B cell (primary cell): ENCODE results near the gene CANX. TPM values are rescaled to one million over a fixed set of nuclear protein-coding genes. Genes with fewer than 3 reads are reported as not detected.

ENCODE experiments used
- ATAC-seq: fragments of 200-7000 bp; cut with Tn5 transposase; one replicate; pipeline ENCODE4 v1.10.0; 2021; ENCODE audit warnings: low read depth, mild to moderate bottlenecking, moderate number of reproducible peaks, moderate library complexity
- CTCF ChIA-PET: fragments of 350-600 bp; sonication (Branson Sonifier 250); formaldehyde crosslinking; loops from one replicate; lab custom pipeline; 2021; ENCODE audit warnings: antibody characterized with exemption, inconsistent platforms; lab: Charles Lee
- POLR2A ChIA-PET: fragments of 350-600 bp; sonication (Branson Sonifier 250); formaldehyde crosslinking; loops from one replicate; lab custom pipeline; 2021; ENCODE audit warnings: antibody characterized with exemption; lab: Charles Lee
- DNase-seq: peaks from one replicate; pipeline ENCODE4 v3.0.0; 2013
- H2AFZ ChIP-seq: 2 replicates; pipeline ENCODE4 v1.6.1; 2012; ENCODE audit warnings: mild to moderate bottlenecking, low read depth, low read length; ENCODE audit not compliant: insufficient read depth, poor library complexity, severe bottlenecking
- H3K27ac ChIP-seq, 2 donors: 1 replicate in 1 of 2; 2 replicates in 1 of 2; pipeline ENCODE4 v1.5.1; 2012 to 2013; ENCODE audit warnings: low read length in 2 of 2, mild to moderate bottlenecking in 2 of 2, moderate library complexity in 1 of 2
- H3K27me3 ChIP-seq, 4 experiments: fragments of 200-600 bp in 1 of 4; sonication (generic) in 1 of 4; replicated peaks in 1 of 4; 1 replicate in 2 of 4; 2 replicates in 2 of 4; pipeline versions ENCODE4 v1.6.1 to v1.7.0; 2013 to 2016; ENCODE audit warnings: low read length in 3 of 4, mild to moderate bottlenecking in 2 of 4, mixed read lengths in 1 of 4, moderate library complexity in 1 of 4; ENCODE audit not compliant: insufficient read depth in 4 of 4, control insufficient read depth in 3 of 4; ENCODE audit errors: control extremely low read depth in 1 of 4
- H3K36me3 ChIP-seq, 2 experiments: replicated peaks in 1 of 2; 1 replicate in 1 of 2; 2 replicates in 1 of 2; pipeline versions ENCODE4 v1.6.1 to v1.7.1; 2013; ENCODE audit warnings: low read length in 1 of 2; ENCODE audit not compliant: insufficient read depth in 2 of 2, control insufficient read depth in 1 of 2; ENCODE audit errors: control extremely low read depth in 1 of 2, extremely low read depth in 1 of 2
- H3K4me1 ChIP-seq, 2 donors: fragments of 200-600 bp in 1 of 2; sonication (generic) in 1 of 2; 1 replicate in 1 of 2; 2 replicates in 1 of 2; pipeline versions ENCODE4 v1.5.1 to v1.6.1; 2013 to 2017; ENCODE audit warnings: low read length in 2 of 2; ENCODE audit not compliant: control insufficient read depth in 2 of 2, insufficient read depth in 2 of 2
- H3K4me2 ChIP-seq: replicated peaks from 2 replicates; pipeline ENCODE3; 2012; ENCODE audit warnings: mild to moderate bottlenecking, low read depth, low read length; ENCODE audit not compliant: poor library complexity, severe bottlenecking
- H3K4me3 ChIP-seq, 5 experiments: fragments of 200-600 bp in 1 of 5; sonication (generic) in 1 of 5; 1 replicate in 3 of 5; 2 replicates in 2 of 5; pipeline versions ENCODE4 v1.5.1 to v1.7.0; 2011 to 2016; ENCODE audit warnings: low read length in 4 of 5, mild to moderate bottlenecking in 4 of 5, low read depth in 2 of 5, control low read depth in 1 of 5, moderate library complexity in 1 of 5; ENCODE audit not compliant: insufficient read depth in 1 of 5; ENCODE audit errors: control extremely low read depth in 1 of 5, extremely low read depth in 1 of 5
- H3K79me2 ChIP-seq: fragments of 200-600 bp; sonication (generic); one replicate; pipeline ENCODE4 v1.6.0; 2016; ENCODE audit warnings: low read length; ENCODE audit not compliant: control insufficient read depth, insufficient read depth
- H3K9ac ChIP-seq: fragments of 200-600 bp; sonication (generic); 2 replicates; pipeline ENCODE4 v1.6.1; 2017; ENCODE audit warnings: mild to moderate bottlenecking, low read length, moderate library complexity
- H3K9me3 ChIP-seq, 3 donors: one replicate each; pipeline versions ENCODE4 v1.6.1 to v1.7.1; 2013; ENCODE audit warnings: low read length in 2 of 3; ENCODE audit not compliant: control insufficient read depth in 2 of 3, insufficient read depth in 1 of 3; ENCODE audit errors: control extremely low read depth in 1 of 3
- H4K20me1 ChIP-seq: 2 replicates; pipeline ENCODE4 v1.6.0; 2012; ENCODE audit warnings: mild to moderate bottlenecking, low read length; ENCODE audit not compliant: insufficient read depth, control insufficient read depth, poor library complexity, severe bottlenecking
- H3K27ac Mint-ChIP-seq: one replicate; pipeline ENCODE4 v1.8.0; 2021; ENCODE audit warnings: mixed read lengths
- H3K27me3 Mint-ChIP-seq: one replicate; pipeline ENCODE4 v1.8.0; 2021; ENCODE audit warnings: mixed read lengths
- H3K4me1 Mint-ChIP-seq: one replicate; pipeline ENCODE4 v1.8.0; 2021; ENCODE audit warnings: mixed read lengths
- H3K4me3 Mint-ChIP-seq: one replicate; pipeline ENCODE4 v1.8.0; 2021; ENCODE audit warnings: mixed read lengths
- H3K9me3 Mint-ChIP-seq: one replicate; pipeline ENCODE4 v1.8.0; 2022; ENCODE audit warnings: mixed read lengths; ENCODE audit not compliant: insufficient read depth
- EZH2 ChIP-seq: IDR thresholded peaks from 2 replicates; pipeline ENCODE4 v1.6.1; 2012; ENCODE audit warnings: borderline replicate concordance, low read depth, mild to moderate bottlenecking, moderate library complexity, low read length; ENCODE audit not compliant: insufficient read depth, poor library complexity, severe bottlenecking
- WGBS: methylation state at CpG from one replicate; pipeline ENCODE4 v1.1.5; 2013; ENCODE audit warnings: missing lambda C conversion rate; ENCODE audit not compliant: insufficient coverage; 5-methylcytosine and 5-hydroxymethylcytosine counted together
- intact Hi-C: fragments of 100-400 bp; cut with micrococcal nuclease; formaldehyde crosslinking; loops from one replicate; pipeline ENCODE4 v1.10.0; 2022
- polyA plus RNA-seq: library from polyadenylated mRNA; depleted of rRNA; stranded (reverse); fragments of >200 nt; gene quantifications from 2 replicates; pipeline ENCODE4 v1.2.3, GENCODE V29; 2012
- total RNA-seq, 2 donors: library from RNA; stranded (reverse); fragments of 120-200 nt in 1 of 2; gene quantifications; 1 replicate in 1 of 2; 2 replicates in 1 of 2; pipeline versions ENCODE4 v1.2.3 to v1.2.4, GENCODE V29; 2013 to 2022
- TF ChIP-seq, protein P1 (sequence below): fragments of 200-600 bp; IDR thresholded peaks from one replicate; pipeline ENCODE4 v1.8.0; 2022; ENCODE audit warnings: antibody characterized with exemption, mild to moderate bottlenecking

CANX gene
- total and polyA plus RNA-seq, 2 donors (not counting 1 experiment from before 2014, with no cell fraction given): 21.0 to 179 TPM

GRCh38 chr5:179768326-179769085 lies 69.7 kb downstream of the CANX start:
- intact Hi-C loops: no loop called here
- H3K27me3 ChIP-seq: no peaks in the 10 kb centered on the region
- Mint-ChIP-seq H3K4me3 (no peak overlapping the region), H3K4me1 (peaks cover 9% of the 10 kb centered on the region), H3K27ac (no peak overlapping the region), H3K9me3 (no peaks in the 10 kb centered on the region), H3K27me3 (no peaks in the 10 kb centered on the region)
- peaks cover 1 to 3% of the 10 kb centered on the region in 2 donors for H3K4me1 ChIP-seq
- no peak for TF ChIP-seq EZH2
- TF ChIP-seq, protein P1, sequence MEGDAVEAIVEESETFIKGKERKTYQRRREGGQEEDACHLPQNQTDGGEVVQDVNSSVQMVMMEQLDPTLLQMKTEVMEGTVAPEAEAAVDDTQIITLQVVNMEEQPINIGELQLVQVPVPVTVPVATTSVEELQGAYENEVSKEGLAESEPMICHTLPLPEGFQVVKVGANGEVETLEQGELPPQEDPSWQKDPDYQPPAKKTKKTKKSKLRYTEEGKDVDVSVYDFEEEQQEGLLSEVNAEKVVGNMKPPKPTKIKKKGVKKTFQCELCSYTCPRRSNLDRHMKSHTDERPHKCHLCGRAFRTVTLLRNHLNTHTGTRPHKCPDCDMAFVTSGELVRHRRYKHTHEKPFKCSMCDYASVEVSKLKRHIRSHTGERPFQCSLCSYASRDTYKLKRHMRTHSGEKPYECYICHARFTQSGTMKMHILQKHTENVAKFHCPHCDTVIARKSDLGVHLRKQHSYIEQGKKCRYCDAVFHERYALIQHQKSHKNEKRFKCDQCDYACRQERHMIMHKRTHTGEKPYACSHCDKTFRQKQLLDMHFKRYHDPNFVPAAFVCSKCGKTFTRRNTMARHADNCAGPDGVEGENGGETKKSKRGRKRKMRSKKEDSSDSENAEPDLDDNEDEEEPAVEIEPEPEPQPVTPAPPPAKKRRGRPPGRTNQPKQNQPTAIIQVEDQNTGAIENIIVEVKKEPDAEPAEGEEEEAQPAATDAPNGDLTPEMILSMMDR: no peak
- no peak overlapping the region for H2AFZ ChIP-seq
- peaks cover 69% of the 10 kb centered on the region for H3K79me2 ChIP-seq
- 98% methylated on average over 16 of the region's 18 CpGs for WGBS
- H3K9ac ChIP-seq: no peak overlapping the region
- H3K4me2 ChIP-seq: no peak overlapping the region
- peaks cover 3 to 78% of the 10 kb centered on the region in 2 experiments for H3K36me3 ChIP-seq
- POLR2A ChIA-PET: no interaction called here
- ATAC-seq (no peak), DNase-seq (no peak)
- CTCF ChIA-PET: interaction anchor here (0.7 to 1.4 kb wide), 2 partner anchors 11 to 16 kb away, joined by 3 to 5 read pairs; no protein-coding TSS in a partner anchor
- no peak overlapping the region for H3K27ac ChIP-seq
- no peaks in the 10 kb centered on the region for H3K9me3 ChIP-seq
- peaks cover 47% of the 10 kb centered on the region for H4K20me1 ChIP-seq
- no peak overlapping the region for H3K4me3 ChIP-seq

DNA sequence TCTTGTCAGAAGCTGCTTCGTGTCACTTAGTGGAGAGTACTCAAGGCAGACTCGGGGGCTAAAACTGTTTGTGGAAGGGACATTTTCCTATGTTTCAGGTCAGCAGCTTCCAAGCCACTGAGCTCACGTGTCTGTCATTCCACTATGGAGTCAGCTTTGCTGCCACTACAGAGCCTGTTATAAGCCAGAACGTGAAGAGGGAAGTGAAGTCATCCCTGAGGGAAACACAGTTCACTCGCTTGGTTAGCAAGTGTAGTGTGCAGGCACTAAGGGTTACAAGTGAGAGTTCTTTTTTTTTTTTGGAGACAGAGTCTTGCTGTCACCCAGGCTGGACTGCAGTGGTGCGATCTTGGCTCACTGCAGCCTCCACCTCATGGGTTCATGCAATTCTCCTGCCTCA lies 70.5 kb downstream of the CANX start:
- intact Hi-C loops: no loop called here
- Histone ChIP-seq H3K36me3 (peaks cover 3 to 83% of the 10 kb centered on the region in 2 experiments), H4K20me1 (peaks cover 42% of the 10 kb centered on the region), H3K27me3 (no peaks in the 10 kb centered on the region), H3K9ac (no peak overlapping the region), H3K79me2 (peaks cover 64% of the 10 kb centered on the region), H3K4me1 (peaks cover 0 to 3% of the 10 kb centered on the region in 2 donors), H3K4me3 (no peak overlapping the region), H3K27ac (no peak overlapping the region), H2AFZ (no peak overlapping the region), H3K9me3 (no peaks in the 10 kb centered on the region), H3K4me2 (no peak overlapping the region)
- Mint-ChIP-seq H3K27me3 (no peaks in the 10 kb centered on the region), H3K27ac (no peak overlapping the region), H3K9me3 (no peaks in the 10 kb centered on the region), H3K4me3 (no peak overlapping the region), H3K4me1 (peaks cover 7% of the 10 kb centered on the region)
- ChIA-PET POLR2A (no interaction called here), CTCF (no interaction called here)
- TF ChIP-seq, protein P1: no peak
- WGBS: 86% methylated on average over 6 of the region's 6 CpGs
- no peak for ATAC-seq
- DNase-seq: no peak
